GM10248 (cell line): ENCODE measurements around the gene NEB.

Experiments used
- CTCF ChIA-PET: fragments of 300-600 bp; sonication (Branson Sonifier 250); formaldehyde crosslinking; extraction: SDS; loops from one replicate; lab custom pipeline; 2021; ENCODE audit warnings: antibody characterized with exemption; lab: Yijun Ruan, JAX
- POLR2A ChIA-PET: fragments of 350-650 bp; sonication (Branson Sonifier 250); formaldehyde crosslinking; extraction: SDS; loops from one replicate; lab custom pipeline; 2020; ENCODE audit warnings: antibody characterized with exemption; lab: Yijun Ruan, JAX
- DNase-seq: peaks from one replicate; pipeline ENCODE4 v3.0.0; 2012; ENCODE audit errors: extremely low spot score
- TF ChIP-seq, protein P1 (sequence below): IDR thresholded peaks from 2 replicates; pipeline ENCODE4 v1.5.1; 2012; ENCODE audit warnings: mild to moderate bottlenecking, low read depth; ENCODE audit errors: extremely low read depth, missing control alignments, control extremely low read depth

The NEB gene

DNA sequence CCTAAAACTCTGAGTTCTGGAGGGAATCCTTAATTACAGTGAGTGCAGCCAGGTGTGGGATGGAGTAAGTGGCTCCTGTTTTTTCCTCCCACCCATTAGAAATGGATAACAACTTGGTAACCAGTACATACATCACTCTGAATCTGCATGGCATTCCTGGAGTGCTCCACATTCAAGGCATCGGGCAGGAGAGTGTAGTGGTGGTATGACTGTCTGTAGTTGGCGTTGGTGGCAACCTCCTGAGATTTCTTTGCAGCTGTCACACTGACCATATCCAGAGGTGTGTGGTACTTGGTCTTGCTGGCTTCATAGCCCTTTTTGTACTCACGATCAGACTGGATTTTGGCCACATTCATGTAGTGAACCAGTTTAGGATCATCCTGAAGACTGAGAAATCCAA lies 68.3 kb downstream of the NEB start:
- TF ChIP-seq, protein P1, sequence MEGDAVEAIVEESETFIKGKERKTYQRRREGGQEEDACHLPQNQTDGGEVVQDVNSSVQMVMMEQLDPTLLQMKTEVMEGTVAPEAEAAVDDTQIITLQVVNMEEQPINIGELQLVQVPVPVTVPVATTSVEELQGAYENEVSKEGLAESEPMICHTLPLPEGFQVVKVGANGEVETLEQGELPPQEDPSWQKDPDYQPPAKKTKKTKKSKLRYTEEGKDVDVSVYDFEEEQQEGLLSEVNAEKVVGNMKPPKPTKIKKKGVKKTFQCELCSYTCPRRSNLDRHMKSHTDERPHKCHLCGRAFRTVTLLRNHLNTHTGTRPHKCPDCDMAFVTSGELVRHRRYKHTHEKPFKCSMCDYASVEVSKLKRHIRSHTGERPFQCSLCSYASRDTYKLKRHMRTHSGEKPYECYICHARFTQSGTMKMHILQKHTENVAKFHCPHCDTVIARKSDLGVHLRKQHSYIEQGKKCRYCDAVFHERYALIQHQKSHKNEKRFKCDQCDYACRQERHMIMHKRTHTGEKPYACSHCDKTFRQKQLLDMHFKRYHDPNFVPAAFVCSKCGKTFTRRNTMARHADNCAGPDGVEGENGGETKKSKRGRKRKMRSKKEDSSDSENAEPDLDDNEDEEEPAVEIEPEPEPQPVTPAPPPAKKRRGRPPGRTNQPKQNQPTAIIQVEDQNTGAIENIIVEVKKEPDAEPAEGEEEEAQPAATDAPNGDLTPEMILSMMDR: no peak
- ChIA-PET CTCF (no interaction called here), POLR2A (no interaction called here)
- no peak for DNase-seq

DNA sequence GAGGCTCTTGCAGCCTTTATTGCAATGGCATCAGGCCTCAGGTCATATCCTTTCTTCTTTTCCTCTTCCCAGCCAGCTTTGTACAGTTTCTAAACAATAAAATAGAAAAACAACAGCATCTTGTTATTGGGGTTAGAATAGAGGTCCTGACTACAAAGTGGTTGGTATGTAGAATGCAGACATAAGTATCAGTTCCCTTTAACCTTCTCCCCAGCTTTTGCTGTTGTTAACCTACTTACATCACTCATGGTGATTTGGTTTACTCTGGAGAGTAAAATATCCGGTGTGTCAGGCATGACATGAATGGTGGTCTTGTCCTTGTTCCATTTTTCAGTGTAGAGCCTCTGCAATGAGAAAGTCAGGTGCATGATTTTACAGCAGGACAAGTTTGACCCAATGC lies 69.8 kb downstream of the NEB start:
- peak; percentile 10 for DNase-seq
- CTCF ChIA-PET: interaction anchor here (1.1 to 1.7 kb wide), 2 partner anchors 21 to 22 kb away, joined by 3 read pairs; no protein-coding TSS in a partner anchor
- POLR2A ChIA-PET: no interaction called here

DNA sequence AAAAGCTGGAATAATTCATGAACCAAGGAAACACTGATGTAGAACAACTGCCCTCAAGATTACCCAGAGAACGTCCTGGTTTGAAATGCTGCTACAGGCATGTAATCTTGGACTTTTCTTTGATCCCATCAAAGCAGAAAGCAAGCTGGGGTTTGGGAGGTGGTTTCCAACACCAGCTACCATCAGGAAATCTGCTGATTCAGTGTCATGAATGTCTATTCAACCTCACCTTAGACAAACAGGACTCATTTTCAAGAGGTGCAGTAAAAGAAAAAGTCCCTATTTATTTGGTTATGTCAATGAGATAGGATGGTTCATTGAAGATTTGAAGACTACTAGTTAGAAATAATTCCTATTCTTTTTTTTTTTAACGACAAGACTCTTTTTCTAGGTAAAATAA lies 72.7 kb downstream of the NEB start:
- CTCF ChIA-PET: interaction anchor here (1.1 to 1.3 kb wide), 2 partner anchors 8 to 10 kb away, joined by 3 read pairs; no protein-coding TSS in a partner anchor
- TF ChIP-seq, protein P1: no peak
- POLR2A ChIA-PET: no interaction called here
- DNase-seq: no peak

More for the DNA sequence above, 69.8 kb downstream of the NEB start:
- TF ChIP-seq, protein P1: no peak

DNA sequence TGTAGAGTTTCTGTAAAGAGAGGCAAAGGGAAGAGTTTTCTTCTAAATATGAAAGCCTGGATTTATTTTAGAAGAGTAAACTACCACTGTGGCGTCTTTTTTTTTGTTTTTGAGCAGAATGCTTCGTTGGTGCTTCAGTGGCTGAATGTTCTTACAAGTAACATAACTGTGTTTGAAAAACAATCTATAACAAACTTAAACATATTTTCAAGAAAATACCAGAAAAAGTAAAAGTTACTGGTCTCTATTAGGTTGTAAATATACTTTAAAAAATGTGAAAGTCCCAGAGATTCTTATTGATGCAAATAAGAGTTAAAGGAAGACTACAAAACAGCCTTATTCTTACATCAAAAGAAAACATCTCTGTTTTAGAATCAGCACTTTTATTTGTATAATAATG lies 76.2 kb downstream of the NEB start:
- DNase-seq: no peak
- ChIA-PET POLR2A (no interaction called here), CTCF (no interaction called here)
- TF ChIP-seq, protein P1: no peak

DNA sequence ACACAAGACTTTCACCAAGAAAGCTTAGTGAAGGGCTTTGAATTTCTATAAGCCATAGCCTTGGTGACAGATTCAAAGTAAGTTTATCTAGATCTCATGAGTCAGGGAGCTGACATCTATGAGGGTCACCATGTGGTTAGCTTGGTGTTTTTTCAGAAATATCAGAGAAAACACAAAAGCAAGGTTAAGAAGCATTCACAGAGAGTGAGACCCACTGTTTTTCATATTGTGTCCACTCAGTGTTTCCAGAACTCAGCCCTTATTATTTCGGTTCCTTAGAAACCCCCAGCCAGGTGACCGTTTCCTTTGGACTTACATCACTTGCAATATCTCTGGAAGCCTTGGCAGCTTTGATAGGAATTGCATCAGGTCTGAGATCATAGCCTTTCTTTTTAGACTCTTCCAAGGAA lies 76.6 kb downstream of the NEB start:
- TF ChIP-seq, protein P1: no peak
- POLR2A ChIA-PET: no interaction called here
- CTCF ChIA-PET: no interaction called here

DNA sequence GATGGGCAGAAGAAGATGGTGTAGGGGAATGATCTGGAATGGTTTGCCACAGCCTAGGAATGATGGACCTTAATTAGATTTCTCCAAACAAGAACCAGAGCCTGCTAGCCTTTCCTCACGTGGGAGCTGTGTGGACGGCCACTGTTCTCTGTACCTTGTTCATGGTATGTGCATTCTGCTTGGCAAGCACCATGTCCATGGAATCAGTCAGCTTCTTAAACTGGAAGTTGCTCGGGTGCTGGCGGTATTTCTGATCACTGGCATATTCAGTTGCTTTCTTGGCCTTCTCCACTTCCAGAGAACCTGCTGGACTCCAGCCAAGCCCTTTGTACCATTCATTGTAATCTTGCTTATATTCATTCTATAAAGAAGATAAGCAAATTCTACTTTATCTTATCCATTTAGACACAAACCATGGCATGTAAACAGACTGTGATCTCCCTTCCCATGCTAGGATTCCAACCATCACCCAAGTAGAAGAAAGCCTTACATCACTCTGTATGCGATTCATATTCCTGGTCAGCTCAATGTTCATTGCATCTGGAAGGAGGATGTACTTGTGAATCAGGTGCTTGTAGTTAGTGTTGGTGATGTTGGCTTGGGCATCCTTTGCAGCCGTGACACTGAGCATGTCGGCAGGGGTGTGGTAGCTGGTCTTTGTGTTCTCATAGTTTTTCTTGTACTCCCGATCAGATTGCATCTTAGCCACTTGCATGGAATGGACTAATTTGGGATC lies 78.4 kb downstream of the NEB start:
- POLR2A ChIA-PET: no interaction called here
- CTCF ChIA-PET: interaction anchor here (1.0 to 1.4 kb wide), 3 partner anchors 19 to 343 kb away, joined by 3 read pairs; no protein-coding TSS in a partner anchor
- TF ChIP-seq, protein P1: no peak
- DNase-seq: no peak

More for the DNA sequence above, 76.6 kb downstream of the NEB start:
- no peak for DNase-seq
